HPDE6-E6E7 (cell line): Measurements from ENCODE around the gene ABR.
"Not testable (repeated sequence)": the region's sequence is repeated elsewhere in the genome, so short reads cannot be mapped to it uniquely, and the experiment has no call there.

Experiments
- DNase-seq: peaks from one replicate; pipeline ENCODE4 v3.0.0; 2011; ENCODE audit warnings: missing footprints; ENCODE audit errors: extremely low spot score

Gene ABR

DNA sequence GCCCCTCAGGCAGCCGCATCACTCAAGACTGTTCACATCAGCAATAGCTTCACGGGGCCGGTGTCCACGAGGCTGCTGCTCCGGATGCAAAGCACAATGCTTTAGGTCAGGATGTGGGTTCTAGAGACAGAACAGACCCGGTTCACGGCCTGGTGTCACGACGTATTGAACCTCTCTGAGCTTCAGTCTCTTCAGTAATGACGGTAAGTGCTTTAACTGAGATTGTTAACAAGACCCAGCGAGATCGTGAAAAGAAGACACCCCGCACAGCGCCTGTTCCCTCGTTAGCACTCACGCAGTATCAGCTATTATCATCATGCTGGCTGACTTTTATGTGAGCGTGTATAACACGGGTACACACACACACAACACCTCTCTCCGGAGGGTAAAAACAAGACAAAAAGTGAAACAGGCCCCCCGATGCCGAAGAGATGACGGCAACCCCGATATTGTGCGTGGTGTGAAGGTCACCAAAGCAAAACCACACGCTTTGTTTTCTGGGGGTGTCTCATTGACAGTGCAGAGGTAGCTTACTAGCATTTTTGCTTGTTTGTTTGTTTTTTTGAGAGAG is 21.4 kb upstream of the ABR start:
- DNase-seq = no peak

DNA sequence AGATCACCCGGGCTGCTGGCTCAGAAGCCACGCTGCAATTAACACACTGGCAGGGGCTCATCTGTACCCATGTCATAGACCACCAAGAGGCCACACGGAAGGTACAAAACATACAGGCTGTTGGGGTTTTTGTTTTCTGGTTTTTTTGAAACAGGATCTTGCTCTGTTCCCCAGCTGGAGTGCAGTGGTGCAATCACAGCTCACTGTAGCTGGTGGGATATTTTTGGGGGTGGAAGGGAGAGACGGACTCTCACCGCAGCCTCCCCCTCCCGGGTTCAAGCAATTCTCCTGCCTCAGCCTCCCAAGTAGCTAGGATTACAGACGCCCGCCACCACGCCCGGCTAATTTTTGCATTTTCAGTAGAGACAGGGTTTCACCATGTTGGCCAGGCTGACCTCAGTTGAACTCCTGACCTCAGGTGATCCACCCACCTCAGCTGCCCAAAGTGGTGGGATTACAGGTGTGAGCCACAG is 19.5 kb upstream of the ABR start:
- not testable (repeated sequence) for DNase-seq

DNA sequence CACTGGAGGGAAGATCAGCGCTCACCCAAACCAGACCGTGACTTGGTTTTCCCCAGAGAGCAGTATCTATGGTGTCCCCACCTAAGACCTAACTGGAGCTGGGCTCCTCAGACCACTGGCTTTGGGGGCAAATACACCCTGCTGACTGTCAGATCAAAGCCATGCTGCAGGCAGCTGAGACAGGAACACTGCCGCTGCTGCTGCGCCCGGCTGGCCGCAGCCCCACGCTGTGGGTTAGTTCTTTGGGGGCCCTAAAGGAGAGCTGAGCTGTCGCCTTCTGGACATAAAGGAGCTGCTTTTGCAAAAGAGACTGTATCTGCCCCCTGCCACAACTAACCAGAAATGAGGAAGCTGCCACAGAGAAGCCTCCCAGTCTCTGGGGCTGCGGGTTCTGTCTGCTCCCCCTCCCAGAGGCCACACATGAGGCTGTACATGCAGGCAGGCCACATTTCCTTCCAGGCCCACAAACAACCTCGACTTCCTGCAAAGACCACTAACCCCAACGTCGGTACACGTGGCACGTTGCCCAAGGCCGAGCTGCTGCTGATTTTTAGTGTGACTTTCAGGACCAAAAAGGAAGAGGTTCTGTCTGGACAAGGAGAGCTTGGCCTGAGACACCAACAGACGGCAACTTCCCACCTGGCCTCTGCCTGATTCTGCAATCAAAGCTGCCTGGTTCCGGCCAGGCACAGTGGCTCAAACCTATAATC is 18.2 kb upstream of the ABR start:
- DNase-seq = no peak

DNA sequence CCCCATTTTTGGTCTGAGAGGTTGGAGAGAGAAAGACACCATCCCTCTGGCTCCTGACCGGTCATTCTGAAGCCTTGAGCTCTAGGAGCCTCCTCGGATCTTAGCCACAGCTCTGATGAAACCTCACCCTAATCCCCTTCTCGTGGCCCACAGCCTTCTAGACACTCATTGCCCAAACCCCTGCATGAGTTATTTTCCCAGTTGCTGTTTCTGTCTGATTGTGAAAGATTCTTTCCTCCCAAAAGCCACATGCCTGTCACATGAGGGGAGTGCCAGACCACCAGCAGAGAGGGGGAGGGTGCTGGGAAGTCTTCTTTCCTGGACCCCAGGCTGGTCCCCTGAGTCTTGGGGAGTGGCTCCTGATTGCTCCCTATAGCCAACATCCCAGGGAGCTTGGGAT is 17.6 kb upstream of the ABR start:
- no peak for DNase-seq

DNA sequence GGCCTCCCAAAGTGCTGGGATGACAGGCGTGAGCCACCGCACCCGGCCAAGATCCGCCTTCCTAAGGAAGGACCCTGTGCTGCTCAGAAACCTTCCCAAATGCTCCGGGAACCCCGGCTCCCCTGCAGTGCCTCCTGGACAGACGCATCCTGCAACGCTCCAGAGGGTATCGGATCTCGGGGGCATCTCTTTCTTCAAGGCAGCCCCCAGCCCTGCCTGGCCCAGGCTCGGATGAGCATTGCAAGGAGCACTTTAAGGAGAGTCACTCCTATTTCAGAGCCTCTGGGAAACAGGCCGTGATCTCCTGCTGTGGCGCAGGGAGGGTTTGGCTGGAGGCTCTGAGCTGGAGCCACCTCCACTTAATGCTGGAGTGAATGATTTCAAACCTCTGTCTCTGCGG is 17.2 kb upstream of the ABR start:
- no peak for DNase-seq

DNA sequence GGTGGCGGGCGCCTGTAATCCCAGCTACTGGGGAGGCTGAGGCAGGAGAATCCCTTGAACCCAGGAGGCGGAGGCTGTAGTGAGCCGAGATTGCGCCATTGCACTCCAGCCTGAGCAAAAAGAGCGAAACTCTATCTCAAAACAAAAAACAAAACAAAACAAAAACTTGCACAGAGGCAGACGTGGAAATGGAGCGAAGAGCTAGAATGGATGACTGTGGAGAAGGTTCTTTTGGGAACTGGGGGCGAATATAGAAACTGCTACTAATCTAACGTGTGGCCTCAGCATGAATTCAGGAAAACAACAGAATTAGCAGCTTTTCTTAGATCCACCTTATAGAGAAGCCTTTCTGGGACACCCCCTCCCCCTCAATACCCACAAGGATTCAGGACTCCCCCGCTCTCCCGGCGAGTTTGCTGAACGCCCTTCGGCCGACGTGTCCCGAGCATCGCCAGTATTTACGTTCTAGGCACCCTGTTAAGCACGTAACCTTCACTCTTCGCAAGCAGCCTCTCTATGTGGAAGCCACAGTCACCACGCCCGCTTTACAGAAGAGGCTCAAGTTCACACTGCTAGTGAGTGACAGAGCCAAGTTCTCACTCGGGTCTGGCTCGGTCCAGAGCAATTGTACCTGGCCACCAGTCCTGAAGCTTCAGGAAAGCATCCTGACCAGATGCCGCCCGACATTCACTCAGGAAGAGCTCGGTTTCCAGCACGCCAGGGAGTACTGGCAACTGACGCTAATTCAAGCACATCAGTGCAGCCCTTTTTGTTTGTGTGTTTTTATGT is 13.3 kb upstream of the ABR start:
- DNase-seq = no peak

DNA sequence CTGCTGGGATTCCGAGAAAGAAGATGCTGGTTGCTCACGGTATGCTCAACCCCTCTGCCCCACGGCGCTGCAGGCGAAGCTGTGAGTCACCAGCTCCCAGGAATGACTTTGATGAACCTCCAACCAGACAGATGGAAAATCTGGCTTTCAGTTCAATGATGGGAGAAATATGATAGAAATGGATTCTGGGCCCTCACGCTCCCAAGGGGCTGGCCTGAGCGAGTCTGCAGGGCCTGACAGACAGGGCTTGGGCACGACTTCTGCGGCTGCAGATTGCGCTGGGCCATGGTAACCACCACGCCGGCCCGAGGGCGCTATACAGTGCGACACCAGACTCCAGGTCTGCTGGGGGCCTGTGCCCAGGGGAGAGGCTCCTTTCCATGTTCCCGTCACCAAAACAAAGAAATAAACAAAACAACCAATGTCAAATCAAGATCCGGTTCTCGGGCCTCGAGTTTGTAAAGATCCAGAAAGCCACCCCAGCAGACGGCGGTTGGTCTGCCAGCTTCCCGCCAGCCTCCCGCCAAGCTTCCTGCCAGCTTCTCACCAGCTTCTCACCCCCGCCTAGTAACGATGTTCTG is 11.1 kb upstream of the ABR start:
- DNase-seq = peak; percentile 60

DNA sequence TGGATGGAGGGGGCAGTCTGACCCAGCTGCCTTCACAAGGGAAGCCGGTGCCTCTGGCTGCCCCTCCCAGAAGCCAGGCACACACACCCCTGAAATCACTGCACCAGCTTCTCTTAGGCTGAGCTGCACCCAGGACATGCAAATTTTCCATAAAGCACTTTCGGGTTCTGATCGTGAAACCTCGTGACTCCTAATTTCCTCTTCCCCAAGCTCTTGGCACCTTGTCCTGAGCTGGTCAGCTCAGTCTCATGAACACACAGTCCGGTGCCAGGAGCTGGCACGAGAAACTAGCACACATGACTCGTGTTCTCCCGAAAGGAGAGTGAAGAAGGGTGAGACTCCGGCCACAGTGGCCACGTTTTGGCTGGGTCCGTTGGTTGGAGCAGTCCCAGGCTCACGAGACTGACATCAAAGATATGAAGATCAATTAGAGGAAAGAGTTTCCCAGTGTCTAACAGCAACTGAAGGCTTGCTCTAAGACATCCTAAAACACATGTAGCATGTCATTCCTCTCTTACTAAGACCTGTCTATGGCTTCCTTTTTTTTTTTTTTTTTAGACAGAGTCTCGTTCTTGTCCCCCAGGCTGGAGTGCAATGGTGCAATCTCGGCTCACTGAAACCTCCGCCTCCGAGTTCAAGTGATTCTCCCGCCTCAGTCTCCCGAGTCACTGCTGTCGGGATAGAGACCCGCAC is 9.2 kb upstream of the ABR start:
- DNase-seq = no peak

DNA sequence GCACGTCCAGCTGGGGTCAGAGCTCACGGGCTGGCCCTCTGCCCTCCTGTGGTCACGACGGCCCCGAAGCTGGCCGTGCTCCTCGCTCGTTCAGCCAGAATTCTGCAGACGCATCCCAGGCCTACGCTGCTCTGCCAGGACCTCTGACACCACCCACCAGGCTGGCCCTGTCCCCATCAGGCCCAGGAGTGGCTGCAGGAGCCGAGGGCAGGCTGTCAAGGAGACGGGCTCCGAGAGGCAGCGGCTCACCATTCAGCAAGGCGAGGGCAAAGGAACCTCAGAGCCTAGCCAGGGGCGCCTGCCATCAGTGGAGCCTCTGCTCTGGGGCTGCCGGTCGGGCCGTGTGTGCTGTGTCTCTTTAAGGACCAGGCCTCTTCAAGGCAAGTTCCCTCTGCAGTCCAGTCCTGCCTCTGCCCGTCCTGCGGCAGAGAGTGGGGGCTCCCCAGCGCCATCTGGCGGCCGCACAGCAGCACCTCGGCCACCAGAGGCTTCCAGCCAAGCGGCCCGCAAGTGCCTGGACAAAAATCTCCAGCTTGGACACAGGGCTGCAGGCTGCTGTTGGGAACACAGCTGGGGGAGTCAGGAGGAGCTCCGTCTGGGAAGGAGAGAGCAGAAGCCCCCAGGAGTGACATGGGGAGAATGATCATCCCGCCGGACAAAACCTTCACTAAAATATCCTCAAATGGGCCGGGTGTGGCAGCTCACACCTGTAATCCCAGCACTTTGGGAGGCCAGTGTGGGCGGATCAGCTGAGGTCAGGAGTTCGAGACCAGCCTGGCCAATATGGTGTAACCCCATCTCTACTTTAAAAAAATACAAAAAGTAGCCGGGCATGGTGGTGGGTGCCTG is 7.4 kb upstream of the ABR start:
- peak; percentile 93 for DNase-seq

DNA sequence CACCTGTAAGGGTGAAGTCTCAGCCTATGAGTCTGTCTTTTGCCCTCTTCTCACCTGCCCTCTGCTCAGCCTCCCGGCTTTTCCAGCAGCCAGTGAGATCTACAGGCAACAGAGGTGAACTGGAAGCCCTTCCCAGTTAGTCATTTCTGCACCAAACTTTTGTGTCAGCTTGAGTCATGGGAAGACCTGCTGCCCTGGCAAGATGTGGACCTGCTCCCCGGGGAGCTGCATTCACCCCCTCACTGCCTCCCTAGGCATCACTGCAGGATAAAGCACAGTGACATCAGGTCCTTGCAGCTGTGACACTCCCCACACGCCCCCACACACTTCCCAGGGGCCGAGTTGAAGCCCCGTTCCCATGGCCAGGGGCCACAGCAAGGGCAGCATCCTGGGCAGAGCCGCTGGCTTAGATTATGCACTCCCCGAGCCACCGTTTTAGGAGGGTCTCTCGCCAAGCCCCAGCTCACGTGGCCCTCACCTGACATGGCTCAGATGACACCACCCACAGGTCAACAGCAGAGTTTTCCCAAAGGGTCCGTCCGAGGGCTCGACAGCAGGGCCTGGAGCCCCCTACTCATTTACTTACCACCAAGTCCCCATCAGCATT is 6.5 kb upstream of the ABR start:
- DNase-seq = peak; percentile 72

DNA sequence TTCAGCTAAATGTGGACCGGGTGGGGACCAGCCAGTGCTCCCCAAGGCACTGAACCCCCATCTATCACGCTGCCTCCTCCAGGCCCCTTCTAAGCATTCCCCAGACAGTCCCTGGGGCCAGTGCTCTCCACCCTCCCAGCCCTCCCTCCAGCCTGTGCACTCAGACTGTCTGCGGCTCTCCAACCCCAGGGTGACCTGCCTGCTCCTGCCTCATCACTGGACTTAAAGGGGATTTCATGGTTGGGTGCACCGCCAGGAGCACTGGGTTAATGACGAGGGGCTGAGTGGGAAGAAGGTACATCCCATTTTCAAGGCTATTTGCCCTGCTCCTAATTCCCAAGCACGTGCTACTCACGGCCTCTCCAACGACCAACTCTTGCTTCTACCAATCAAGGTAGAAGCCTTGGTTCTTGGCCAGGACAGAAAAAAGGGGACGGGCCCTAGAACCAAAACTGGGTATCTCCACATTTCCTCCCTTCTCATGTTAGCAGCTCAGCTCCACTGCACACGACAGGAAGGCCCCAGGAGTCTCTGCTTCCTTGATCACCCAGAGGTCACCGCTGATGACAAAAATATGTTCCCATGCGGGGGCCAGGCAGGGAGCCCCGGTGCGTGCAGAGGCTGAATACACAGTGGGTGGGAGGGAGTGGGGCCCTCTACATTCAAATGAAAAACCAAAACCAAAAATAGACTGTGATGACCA is 3.5 kb upstream of the ABR start:
- DNase-seq = no peak

DNA sequence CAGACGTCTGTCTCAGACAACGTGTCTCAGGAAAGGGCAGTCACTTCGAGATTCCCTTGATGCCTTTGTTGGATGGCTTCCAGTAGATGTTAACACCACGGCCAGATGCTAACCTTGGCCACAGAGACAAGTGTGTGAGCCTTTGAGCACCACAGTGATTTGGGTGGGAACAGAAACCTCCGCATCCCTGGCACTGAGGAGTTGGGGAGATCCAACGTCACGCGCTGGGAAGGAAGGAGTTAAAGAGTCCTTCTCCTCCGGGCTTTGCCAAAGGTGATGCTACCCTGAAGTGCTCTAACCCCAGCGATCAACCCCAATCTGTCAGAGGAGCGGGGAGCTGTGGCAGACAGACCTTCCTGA is 3.0 kb upstream of the ABR start:
- DNase-seq = no peak

DNA sequence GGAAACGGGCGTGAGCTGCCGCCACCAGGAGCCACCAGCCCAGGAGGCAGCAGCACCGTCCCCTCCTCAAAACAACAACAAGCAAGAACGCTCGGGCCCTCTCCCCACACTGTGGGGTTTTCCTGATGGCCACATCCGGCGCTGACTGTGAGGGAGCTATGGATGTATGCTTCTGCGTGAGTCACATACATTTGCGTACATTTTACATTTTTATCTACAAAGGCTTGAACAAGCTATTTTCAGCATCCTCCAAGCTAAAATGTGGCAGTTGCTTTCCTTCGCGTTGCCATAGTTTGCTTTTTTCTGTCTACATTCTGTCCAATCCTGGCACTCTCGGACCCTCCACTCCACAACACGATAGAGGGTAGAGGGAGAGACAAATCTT is 2.0 kb upstream of the ABR start:
- no peak for DNase-seq

DNA sequence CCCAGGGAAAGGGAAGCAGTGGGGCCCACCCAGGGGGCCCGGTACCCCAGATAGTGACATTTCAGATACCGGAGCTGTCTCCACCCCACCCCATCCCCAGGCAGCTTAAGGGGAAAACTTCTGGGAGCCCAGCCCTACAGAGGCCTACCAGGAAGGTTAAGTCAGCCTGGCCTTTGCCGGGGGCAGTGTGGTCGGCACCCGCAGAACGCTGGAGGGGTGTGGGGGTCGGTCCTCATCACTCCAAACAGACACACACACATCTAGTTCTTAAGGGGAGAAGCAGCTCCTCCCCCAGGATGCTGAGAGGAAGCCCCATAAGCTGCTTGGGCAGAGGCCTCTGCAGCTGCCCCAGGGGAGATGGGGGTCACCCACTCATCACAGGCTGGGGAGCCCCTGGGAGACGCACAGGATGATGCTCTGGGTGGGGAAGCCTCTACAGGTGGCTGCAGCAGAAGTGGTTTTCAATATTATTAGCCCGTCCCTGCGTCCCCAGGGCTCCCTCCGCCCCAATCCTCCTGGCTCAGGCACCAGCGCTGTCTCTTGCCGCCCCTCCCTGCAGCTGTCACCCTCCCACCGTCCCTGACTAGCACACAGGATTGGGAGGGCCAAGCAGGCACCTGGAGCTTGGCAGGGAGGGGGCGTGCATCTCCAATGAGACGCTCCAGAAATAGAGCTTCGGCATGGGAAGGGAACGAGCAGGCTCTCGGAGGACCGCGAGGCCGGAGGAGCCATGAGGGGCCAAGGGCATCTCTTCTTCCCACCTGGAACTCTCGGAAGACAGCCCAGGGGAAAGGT is 1.4 kb upstream of the ABR start:
- no peak for DNase-seq

DNA sequence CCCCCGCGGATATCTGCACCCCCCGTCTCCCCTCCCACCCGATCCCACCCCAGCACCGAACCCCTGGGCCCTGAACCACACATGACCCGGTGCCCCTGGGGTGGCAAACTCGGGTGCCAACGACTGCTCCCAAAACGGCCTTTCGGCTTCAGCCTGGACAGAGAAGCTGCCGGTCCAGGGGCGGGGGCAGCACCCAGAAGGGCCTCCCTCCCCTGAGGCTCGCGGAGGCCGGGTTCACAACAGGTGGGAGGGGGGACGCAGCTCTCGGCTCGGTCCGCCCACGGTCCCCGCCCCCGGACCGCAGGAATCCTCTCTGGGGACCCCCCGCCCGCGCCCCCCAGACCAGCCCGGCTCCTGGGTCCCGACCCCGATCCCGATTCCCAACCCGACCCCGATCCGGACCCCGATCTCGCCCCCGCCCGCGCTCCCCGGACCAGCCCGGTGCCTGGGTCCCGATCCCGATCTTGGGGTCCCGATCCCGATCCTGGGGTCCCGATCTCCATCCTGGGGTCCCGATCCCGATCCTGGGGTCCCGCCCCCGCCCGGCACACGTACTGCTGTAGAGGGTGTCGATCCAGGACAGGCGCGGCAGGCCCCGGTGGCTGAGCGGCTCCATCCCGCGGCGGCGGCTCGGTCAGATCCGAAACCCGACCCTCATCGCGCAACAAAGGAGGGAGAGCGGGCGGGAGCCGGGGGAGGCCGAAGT is 516 bp downstream of the ABR start:
- DNase-seq = no peak

DNA sequence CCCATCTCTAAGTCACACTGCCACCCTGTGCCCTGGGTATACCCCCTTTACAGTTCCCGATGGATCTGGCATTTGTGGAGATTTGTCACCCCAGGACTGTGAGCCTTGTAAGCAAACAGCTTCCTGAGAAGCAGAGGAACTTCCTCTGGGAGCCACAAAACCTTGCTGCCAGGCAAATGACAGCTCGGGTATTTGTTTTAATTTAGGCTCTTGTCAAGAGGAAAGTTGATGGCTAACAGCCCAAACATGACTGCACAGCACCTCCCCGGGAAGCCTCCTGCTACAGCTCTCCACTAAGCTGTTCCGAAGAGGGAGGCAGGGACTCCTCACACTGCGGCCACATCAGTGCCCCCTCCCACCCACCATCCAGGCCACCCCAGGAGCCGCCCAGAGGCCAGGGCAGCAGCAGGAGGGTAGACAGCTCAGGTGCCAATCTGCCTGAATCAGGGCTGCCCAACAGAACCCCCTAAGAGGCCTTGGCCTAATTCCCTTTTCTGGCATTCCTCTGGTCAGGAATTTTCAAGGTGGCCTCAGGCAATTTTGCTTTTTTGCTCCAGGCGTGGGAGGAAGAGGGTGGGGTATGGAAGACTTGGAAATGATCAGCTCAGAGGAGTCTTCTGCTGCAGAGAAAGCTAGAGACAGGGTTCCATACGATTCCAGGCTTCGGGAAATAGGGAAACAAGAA is 2.6 kb downstream of the ABR start:
- DNase-seq = no peak

DNA sequence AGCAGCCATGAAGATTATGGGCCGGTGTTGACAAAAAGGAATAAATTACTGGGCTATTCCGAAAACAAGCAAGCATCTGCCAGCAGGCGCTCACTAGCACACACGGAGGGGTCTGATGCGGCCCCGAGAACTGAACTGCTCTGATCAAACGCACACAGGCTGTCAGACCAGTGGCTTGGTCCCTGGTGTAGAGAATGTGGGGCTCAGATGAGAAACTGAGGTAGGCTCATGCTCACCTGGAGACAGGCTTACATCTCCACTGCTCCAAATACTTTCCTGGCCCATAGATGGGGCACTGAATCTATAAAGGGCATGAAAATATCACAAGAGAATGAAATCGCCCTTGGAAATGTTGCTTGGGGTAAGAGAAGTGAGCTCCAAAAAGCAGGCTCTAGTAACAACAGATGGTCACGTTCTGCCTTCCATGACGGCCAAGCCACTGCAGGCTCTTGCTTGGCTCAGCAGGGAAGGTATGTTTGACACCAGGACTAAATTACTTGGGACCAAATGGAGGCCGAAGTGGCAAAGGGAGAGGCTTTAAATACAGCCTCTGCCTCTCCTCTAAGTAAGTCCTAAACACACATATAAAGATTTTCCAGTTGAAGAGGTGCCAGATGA is 5.4 kb downstream of the ABR start:
- no peak for DNase-seq
